ENCODE measurements around the gene NCK1. TPM values are rescaled to one million over a fixed set of nuclear protein-coding genes. Genes with fewer than 3 reads are reported as not detected.

NCK1 gene
- polyA plus RNA-seq, 1 experiment, result 11.7 TPM

DNA sequence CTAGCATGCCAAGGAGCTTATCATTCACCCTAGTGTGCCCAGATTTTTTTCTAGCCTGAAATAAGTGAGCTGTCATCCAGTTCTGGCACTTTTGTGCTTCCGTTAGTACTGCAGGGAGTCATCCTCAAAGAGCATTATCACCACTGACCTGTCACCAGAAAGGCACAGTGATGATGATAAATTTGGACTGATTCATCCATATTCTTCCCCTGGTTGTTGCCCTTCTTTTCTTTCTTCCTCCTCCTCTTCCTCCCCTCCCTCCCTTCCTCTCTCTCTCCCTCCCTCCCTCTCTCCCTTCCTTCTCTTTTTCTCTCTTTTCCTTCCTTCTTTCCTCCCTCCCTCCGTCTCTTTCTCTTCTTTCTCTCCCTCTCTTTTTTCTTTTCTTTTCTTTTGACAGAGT lies 21.8 kb upstream of the NCK1 start:
- H3K36me3 ChIP-seq (ENCODE audit: control insufficient read depth, insufficient read depth, low read length), result no peaks in the 10 kb centered on the region; the same call in 1 of the 2 replicates
- CTCF ChIA-PET, result interaction anchor here (1.5 kb wide), 2 partner anchors 14 to 19 kb away, joined by 3 to 4 read pairs; no protein-coding TSS in a partner anchor
- H3K27me3 ChIP-seq (ENCODE audit: control insufficient read depth, insufficient read depth, low read length), result no peaks in the 10 kb centered on the region
- DNase-seq (ENCODE audit: low read depth), result no peak
- POLR2A ChIA-PET, result interaction anchor here (0.9 kb wide), 1 partner anchor 13 kb away, joined by 8 read pairs; no protein-coding TSS in a partner anchor
- H3K4me3 ChIP-seq (ENCODE audit: low read depth, low read length), result no peak overlapping the region
- TF ChIP-seq, protein P1, sequence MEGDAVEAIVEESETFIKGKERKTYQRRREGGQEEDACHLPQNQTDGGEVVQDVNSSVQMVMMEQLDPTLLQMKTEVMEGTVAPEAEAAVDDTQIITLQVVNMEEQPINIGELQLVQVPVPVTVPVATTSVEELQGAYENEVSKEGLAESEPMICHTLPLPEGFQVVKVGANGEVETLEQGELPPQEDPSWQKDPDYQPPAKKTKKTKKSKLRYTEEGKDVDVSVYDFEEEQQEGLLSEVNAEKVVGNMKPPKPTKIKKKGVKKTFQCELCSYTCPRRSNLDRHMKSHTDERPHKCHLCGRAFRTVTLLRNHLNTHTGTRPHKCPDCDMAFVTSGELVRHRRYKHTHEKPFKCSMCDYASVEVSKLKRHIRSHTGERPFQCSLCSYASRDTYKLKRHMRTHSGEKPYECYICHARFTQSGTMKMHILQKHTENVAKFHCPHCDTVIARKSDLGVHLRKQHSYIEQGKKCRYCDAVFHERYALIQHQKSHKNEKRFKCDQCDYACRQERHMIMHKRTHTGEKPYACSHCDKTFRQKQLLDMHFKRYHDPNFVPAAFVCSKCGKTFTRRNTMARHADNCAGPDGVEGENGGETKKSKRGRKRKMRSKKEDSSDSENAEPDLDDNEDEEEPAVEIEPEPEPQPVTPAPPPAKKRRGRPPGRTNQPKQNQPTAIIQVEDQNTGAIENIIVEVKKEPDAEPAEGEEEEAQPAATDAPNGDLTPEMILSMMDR (IDR thresholded peaks at IDR 0.05; ENCODE audit: insufficient read depth, low read depth, low read length), result no peak

DNA sequence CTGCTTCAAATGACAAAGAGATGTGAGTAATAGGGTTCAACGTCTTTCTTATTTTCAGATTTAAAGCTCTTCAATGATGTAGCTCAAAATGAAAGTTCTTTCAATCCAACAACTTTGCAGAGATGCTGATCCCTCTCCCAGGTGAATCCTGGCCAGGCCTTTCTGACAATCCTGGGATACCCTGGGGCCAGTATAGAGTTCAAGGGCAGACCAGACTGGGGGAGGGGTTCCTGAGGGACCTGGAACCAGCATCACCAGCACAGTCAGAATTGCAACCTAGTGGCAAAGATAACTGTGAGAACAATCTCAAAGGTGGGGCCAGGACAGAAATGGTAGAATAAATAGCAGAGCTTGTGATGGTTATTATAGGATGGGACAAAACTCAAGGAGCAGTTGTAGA lies 19.7 kb upstream of the NCK1 start:
- TF ChIP-seq, protein P1 (IDR thresholded peaks at IDR 0.05; ENCODE audit: insufficient read depth, low read depth, low read length), result no peak
- ChIA-PET POLR2A (no interaction called here), CTCF (interaction anchor here (0.6 kb wide), 3 partner anchors 9 to 53 kb away, joined by 3 read pairs; no protein-coding TSS in a partner anchor)
- no peak for DNase-seq (ENCODE audit: low read depth)
- no peaks in the 10 kb centered on the region for H3K27me3 ChIP-seq (ENCODE audit: control insufficient read depth, insufficient read depth, low read length)
- H3K36me3 ChIP-seq (ENCODE audit: control insufficient read depth, insufficient read depth, low read length), result no peaks in the 10 kb centered on the region; the same call in 1 of the 2 replicates
- H3K4me3 ChIP-seq (ENCODE audit: low read depth, low read length), result no peak overlapping the region

DNA sequence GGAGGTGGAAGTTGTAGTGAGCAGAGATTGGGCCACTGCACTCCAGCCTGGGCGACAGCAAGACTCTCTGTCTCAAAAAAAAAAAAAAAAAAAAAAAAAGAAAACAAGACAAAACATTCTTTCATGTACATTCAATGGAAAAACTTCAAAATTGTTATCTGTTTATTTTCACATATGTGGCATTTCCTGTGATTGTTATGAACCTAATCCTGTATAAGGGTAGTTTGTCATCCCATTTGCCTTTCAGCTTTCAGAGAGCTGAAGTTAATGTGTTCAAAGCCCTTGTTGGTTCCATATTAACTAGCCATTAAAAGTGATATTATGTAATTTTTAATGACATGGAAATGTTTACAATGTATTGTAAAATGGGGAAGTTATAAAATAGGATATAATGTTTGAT lies 17.3 kb upstream of the NCK1 start:
- H3K36me3 ChIP-seq (ENCODE audit: control insufficient read depth, insufficient read depth, low read length), result no peaks in the 10 kb centered on the region; the same call in 1 of the 2 replicates
- no peak overlapping the region for H3K4me3 ChIP-seq (ENCODE audit: low read depth, low read length)
- TF ChIP-seq, protein P1 (IDR thresholded peaks at IDR 0.05; ENCODE audit: insufficient read depth, low read depth, low read length), result no peak
- ChIA-PET CTCF (no interaction called here), POLR2A (no interaction called here)
- no peak for DNase-seq (ENCODE audit: low read depth)
- H3K27me3 ChIP-seq (ENCODE audit: control insufficient read depth, insufficient read depth, low read length), result no peaks in the 10 kb centered on the region

DNA sequence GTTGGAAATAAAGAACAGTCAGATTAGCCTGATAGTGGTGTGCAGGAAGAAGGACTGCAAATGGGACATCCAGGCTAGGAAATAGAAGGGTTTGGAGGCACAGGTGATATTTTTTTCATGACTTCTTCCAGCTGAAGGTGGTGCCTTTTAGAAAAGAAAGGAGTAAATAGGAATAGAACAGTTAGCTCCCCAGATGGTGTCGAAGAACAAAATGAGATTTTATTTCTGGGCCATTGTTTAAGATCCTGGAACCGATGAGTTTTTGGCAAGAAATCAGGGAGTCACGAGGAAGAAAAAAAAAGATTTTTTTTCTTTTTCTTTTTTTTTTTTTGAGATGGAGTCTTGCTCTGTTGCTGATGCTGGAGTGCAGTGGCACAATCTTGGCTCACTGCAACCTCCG lies 9.8 kb upstream of the NCK1 start:
- no peaks in the 10 kb centered on the region for H3K27me3 ChIP-seq (ENCODE audit: control insufficient read depth, insufficient read depth, low read length)
- no peak overlapping the region for H3K4me3 ChIP-seq (ENCODE audit: low read depth, low read length)
- TF ChIP-seq, protein P1 (IDR thresholded peaks at IDR 0.05; ENCODE audit: insufficient read depth, low read depth, low read length), result no peak
- peaks cover 1% of the 10 kb centered on the region; the same call in 1 of the 2 replicates for H3K36me3 ChIP-seq (ENCODE audit: control insufficient read depth, insufficient read depth, low read length)
- ChIA-PET POLR2A (no interaction called here), CTCF (no interaction called here)
- DNase-seq (ENCODE audit: low read depth), result no peak

DNA sequence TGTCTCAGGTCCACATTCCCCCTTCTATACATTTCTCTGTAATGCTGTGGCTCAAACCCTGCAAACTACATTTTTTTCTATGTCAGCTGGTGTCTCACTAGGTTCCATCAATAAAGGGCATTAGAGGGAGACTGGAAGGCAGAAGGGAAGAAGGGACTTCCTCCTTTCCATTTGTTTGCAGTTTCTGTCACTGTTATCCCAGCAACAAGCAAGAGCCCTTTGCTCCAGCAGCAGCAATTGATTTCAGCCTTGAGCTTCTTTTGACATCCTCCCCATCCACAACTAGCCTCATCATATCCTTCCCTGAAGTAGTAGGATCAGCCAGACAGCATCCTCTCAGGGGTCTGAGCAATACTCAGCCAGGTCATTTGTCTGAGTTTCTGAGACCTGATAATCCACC lies 5.3 kb upstream of the NCK1 start:
- H3K4me3 ChIP-seq (ENCODE audit: low read depth, low read length), result no peak overlapping the region
- H3K36me3 ChIP-seq (ENCODE audit: control insufficient read depth, insufficient read depth, low read length), result peaks cover 1% of the 10 kb centered on the region; the same call in 1 of the 2 replicates
- no peak for DNase-seq (ENCODE audit: low read depth)
- H3K27me3 ChIP-seq (ENCODE audit: control insufficient read depth, insufficient read depth, low read length), result no peaks in the 10 kb centered on the region
- ChIA-PET CTCF (no interaction called here), POLR2A (no interaction called here)
- TF ChIP-seq, protein P1 (IDR thresholded peaks at IDR 0.05; ENCODE audit: insufficient read depth, low read depth, low read length), result no peak

All from BJ (cell line).